ENCODE measurements around the gene ZC2HC1C. TPM values are rescaled to one million over a fixed set of nuclear protein-coding genes. Genes with fewer than 3 reads are reported as not detected.

Gene ZC2HC1C
- total RNA-seq, 4 donors from 2014 or later: 0.76 to 8.7 (median 3.8) TPM

GRCh38 chr14:75128596-75128990, 59.2 kb downstream of the ZC2HC1C start:
- WGBS, 2 donors: 84 to 88% methylated on average over 5 of the region's 5 CpGs
- intact Hi-C loops (cut with DNase I; ENCODE audit: low total_unique reads): loop anchor here (10.0 kb wide), 1 partner anchor 366 kb away; no protein-coding TSS in a partner anchor
- no peak overlapping the region for H3K4me3 ChIP-seq (ENCODE audit: low read depth, poor library complexity, severe bottlenecking)
- no peak for DNase-seq (ENCODE audit: low spot score in 2 of 2)
- no peak for TF ChIP-seq POLR2A (IDR thresholded peaks at IDR 0.05)
- TF ChIP-seq CTCF (IDR thresholded peaks at IDR 0.05): no peak

Other genes starting within 250 kb of the ZC2HC1C start
- gene PROX2, start 193.5 kb upstream of the ZC2HC1C start, total RNA-seq: under 1 TPM in 2 of 4 donors, not detected in 2; 0.10 to 0.42 TPM
- 100 to 1,000 TPM in 1 of 4 donors, 10 to 100 TPM in 3; 65.0 to 126 (median 73.8) TPM for gene DLST, start 187.7 kb upstream of the ZC2HC1C start, total RNA-seq
- 1 to 10 TPM in 2 of 4 donors, under 1 TPM in 2; 0.38 to 3.7 (median 2.1) TPM for gene RPS6KL1, start 146.4 kb upstream of the ZC2HC1C start, total RNA-seq
- 10 to 100 TPM in 3 of 4 donors, 1 to 10 TPM in 1; 9.8 to 22.3 (median 14.0) TPM for gene PGF, start 114.0 kb upstream of the ZC2HC1C start, total RNA-seq
- 10 to 100 TPM; 37.0 to 45.6 (median 37.9) TPM for gene EIF2B2, start 66.7 kb upstream of the ZC2HC1C start, total RNA-seq
- 10 to 100 TPM; 16.9 to 20.9 (median 19.5) TPM for gene MLH3, start 18.2 kb upstream of the ZC2HC1C start, total RNA-seq
- 10 to 100 TPM; 12.7 to 23.8 (median 20.3) TPM for gene ACYP1, start 5.6 kb upstream of the ZC2HC1C start, total RNA-seq
- gene NEK9, start 57.4 kb downstream of the ZC2HC1C start, total RNA-seq: 10 to 100 TPM; 28.7 to 73.9 (median 59.4) TPM
- 100 to 1,000 TPM; 144 to 208 (median 184) TPM for gene TMED10, start 107.0 kb downstream of the ZC2HC1C start, total RNA-seq
- 100 to 1,000 TPM; 154 to 448 (median 330) TPM for gene FOS, start 209.2 kb downstream of the ZC2HC1C start, total RNA-seq